Heart left ventricle (tissue), 13 donors: ENCODE measurements around the gene MACF1.

Experiments used
- CTCF ChIP-seq, 12 donors: fragments of 200-600 bp; sonication (generic) in 4 of 12; IDR thresholded peaks; one replicate each; pipeline versions ENCODE4 v1.5.0 to v1.8.0; 2018 to 2022; ENCODE audit warnings: antibody characterized with exemption in 12 of 12, mild to moderate bottlenecking in 5 of 12
- POLR2A ChIP-seq, 2 donors: fragments of 450-650 bp; IDR thresholded peaks; one replicate each; pipeline ENCODE4 v1.6.1; 2017; ENCODE audit warnings: antibody characterized with exemption in 2 of 2, mild to moderate bottlenecking in 2 of 2, moderate library complexity in 2 of 2
- donor health status: ischemic (EF 13 %, LVEDD 7.1; RV severe dilation, severe dysfunction).
- donor health status: DM: no; HTN: yes; CAD: no.
- donor health status: DM: no; HTN: no; CAD: no.
- donor health status: ischemic (EF 25% LVEDD 6.9; RV normal size, moderate dysfunction).
- donor health status: ischemic (EF 25% LVEDD 5.7; RV mildly dilated, moderate dysfunction).
- donor health status: ischemic (EF 35%, LVEDD 5.7; RV mildly dilated, moderate dysfunction).
- donor health status: nonischemic (EF 11% LVEDD 7.7; RV severe dilation, severe dysfunction).
- donor health status: DM: yes; HTN: yes; CAD: no.
- donor health status: PGD.
- donor health status: ischemic (EF 29% LVEDD 5.4; RV normal size, mild dysfunction).
- donor health status: nonischemic (EF 23%, LVEDD 6.1; RV moderate dilation, normal function).

DNA sequence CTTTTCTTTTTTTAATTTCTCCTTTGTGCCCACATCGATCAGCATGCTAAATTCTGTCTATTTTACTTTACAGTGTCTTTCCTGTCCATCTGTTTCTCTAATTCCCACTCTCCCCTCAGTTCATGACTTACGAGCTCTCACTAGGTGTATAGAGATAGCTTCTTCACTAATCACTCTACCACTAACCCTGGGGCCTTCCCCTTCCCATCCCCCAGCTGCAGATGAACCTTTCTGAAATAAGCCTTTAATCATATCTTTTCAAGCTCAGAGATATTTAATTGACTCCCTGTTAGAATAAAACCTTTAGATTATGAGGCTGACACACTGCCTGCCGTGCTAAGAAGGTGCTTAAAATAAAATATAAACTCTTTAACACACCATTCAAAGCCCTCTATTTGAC is 220.7 kb downstream of the MACF1 start:
- no peak for TF ChIP-seq CTCF (IDR thresholded peaks at IDR 0.05)
- no peak for TF ChIP-seq POLR2A (IDR thresholded peaks at IDR 0.05)
